T-helper 22 cell (primary cell): ENCODE measurements around the gene RASGRF2.
A peak's percentile ranks its signal among the peaks of the same experiment; 100 is the strongest.

Experiments
- DNase-seq: peaks from one replicate; pipeline ENCODE4 v3.0.0-alpha.2; 2020; ENCODE audit warnings: low read depth

The RASGRF2 gene

GRCh38 chr5:80955082-80955590 lies 5.0 kb upstream of the RASGRF2 start:
- no peak for DNase-seq

GRCh38 chr5:80956272-80956671 lies 3.9 kb upstream of the RASGRF2 start:
- no peak for DNase-seq

GRCh38 chr5:80957031-80957761 lies 3.0 kb upstream of the RASGRF2 start:
- no peak for DNase-seq

GRCh38 chr5:80958616-80959015 lies 1.5 kb upstream of the RASGRF2 start:
- DNase-seq, result no peak

- DNase-seq, result no peak
These were observed 1.0 kb upstream of the RASGRF2 start for GRCh38 chr5:80959138-80959537.

- DNase-seq, result peak; percentile 19
These were observed 590 bp downstream of the RASGRF2 start for GRCh38 chr5:80960531-80961375.

- DNase-seq, result no peak
These were observed 1.5 kb downstream of the RASGRF2 start for GRCh38 chr5:80961376-80962281.

GRCh38 chr5:80962630-80963520 lies 2.7 kb downstream of the RASGRF2 start:
- DNase-seq, result no peak

- no peak for DNase-seq
These were observed 3.3 kb downstream of the RASGRF2 start for GRCh38 chr5:80963521-80963895.

- DNase-seq, result no peak
These were observed 3.9 kb downstream of the RASGRF2 start for GRCh38 chr5:80963966-80964481.

- DNase-seq, result no peak
These were observed 4.3 kb downstream of the RASGRF2 start for GRCh38 chr5:80964491-80964890.

GRCh38 chr5:80964919-80965318 lies 4.8 kb downstream of the RASGRF2 start:
- no peak for DNase-seq

GRCh38 chr5:80967500-80968181 lies 7.5 kb downstream of the RASGRF2 start:
- no peak for DNase-seq

GRCh38 chr5:80973027-80973426 lies 12.9 kb downstream of the RASGRF2 start:
- DNase-seq, result no peak

- no peak for DNase-seq
These were observed 14.9 kb downstream of the RASGRF2 start for GRCh38 chr5:80975065-80975464.

GRCh38 chr5:80976985-80977384 lies 16.8 kb downstream of the RASGRF2 start:
- no peak for DNase-seq

- no peak for DNase-seq
These were observed 17.6 kb downstream of the RASGRF2 start for GRCh38 chr5:80977764-80978163.

- no peak for DNase-seq
These were observed 18.7 kb downstream of the RASGRF2 start for GRCh38 chr5:80978772-80979317.

GRCh38 chr5:80982093-80982492 lies 21.9 kb downstream of the RASGRF2 start:
- no peak for DNase-seq
